Muscle layer of colon (tissue), 2 donors: Measurements from ENCODE around the gene SEC14L5.

Experiments used
- H3K27ac ChIP-seq: one replicate; pipeline ENCODE4 v1.7.0; 2013; ENCODE audit warnings: low read depth, mild to moderate bottlenecking, low read length, moderate library complexity
- H3K27me3 ChIP-seq, 2 donors: one replicate each; pipeline ENCODE4 v1.7.0; 2013; ENCODE audit warnings: low read length in 2 of 2, mild to moderate bottlenecking in 2 of 2; ENCODE audit not compliant: insufficient read depth in 2 of 2, control insufficient read depth in 1 of 2
- H3K36me3 ChIP-seq: one replicate; pipeline ENCODE4 v1.7.0; 2013; ENCODE audit warnings: mild to moderate bottlenecking, low read length; ENCODE audit not compliant: insufficient read depth
- H3K4me1 ChIP-seq: one replicate; pipeline ENCODE4 v1.7.0; 2013; ENCODE audit warnings: mild to moderate bottlenecking, low read length; ENCODE audit not compliant: insufficient read depth
- H3K4me3 ChIP-seq, 2 donors: one replicate each; pipeline ENCODE4 v1.7.0; 2013; ENCODE audit warnings: low read length in 2 of 2, low read depth in 1 of 2, mild to moderate bottlenecking in 1 of 2, moderate library complexity in 1 of 2
- H3K9ac ChIP-seq: one replicate; pipeline ENCODE4 v1.7.0; 2013; ENCODE audit warnings: low read length
- H3K9me3 ChIP-seq: one replicate; pipeline ENCODE4 v1.7.0; 2013; ENCODE audit warnings: mild to moderate bottlenecking, low read length
- donor health status: abdominal sarcoma.
- donor health status: Adenocarcinoma of cecum.

The SEC14L5 gene

GRCh38 chr16:5066511-5066910, 108.4 kb downstream of the SEC14L5 start:
- Histone ChIP-seq H3K27me3 (no peaks in the 10 kb centered on the region), H3K9ac (no peak overlapping the region), H3K4me3 (no peak overlapping the region), H3K9me3 (no peaks in the 10 kb centered on the region), H3K27ac (no peak overlapping the region), H3K36me3 (no peaks in the 10 kb centered on the region), H3K4me1 (peaks cover 7% of the 10 kb centered on the region)
